WTC11 (cell line): ENCODE data around the gene BEGAIN. TPM values are rescaled to one million over a fixed set of nuclear protein-coding genes. Genes with fewer than 3 reads are reported as not detected.

Source experiments
- ATAC-seq: fragments of 200-7000 bp; cut with Tn5 transposase; 2 replicates; pipeline ENCODE4 v1.10.0; 2021; ENCODE audit warnings: mild to moderate bottlenecking, moderate library complexity
- CTCF ChIA-PET: fragments of 300-600 bp; sonication (Branson Sonifier 250); formaldehyde crosslinking; loops from one replicate; lab custom pipeline; 2021; ENCODE audit warnings: antibody characterized with exemption; lab: Charles Lee
- POLR2A ChIA-PET: fragments of 350-600 bp; sonication (Branson Sonifier 250); formaldehyde crosslinking; loops from one replicate; lab custom pipeline; 2021; ENCODE audit warnings: antibody characterized with exemption; lab: Charles Lee
- DNase-seq: peaks from one replicate; pipeline ENCODE4 v3.0.0; 2021; ENCODE audit warnings: low spot score
- H3K27ac Mint-ChIP-seq: 2 replicates; pipeline ENCODE4 v1.8.0; 2021; ENCODE audit warnings: mixed read lengths
- H3K27me3 Mint-ChIP-seq: 2 replicates; pipeline ENCODE4 v1.8.0; 2021; ENCODE audit warnings: low read depth, mild to moderate bottlenecking, moderate library complexity, mixed read lengths
- H3K36me3 Mint-ChIP-seq: 2 replicates; pipeline ENCODE4 v1.8.0; 2021; ENCODE audit warnings: mixed read lengths
- H3K4me1 Mint-ChIP-seq: 2 replicates; pipeline ENCODE4 v1.8.0; 2022; ENCODE audit warnings: mixed read lengths
- H3K4me3 Mint-ChIP-seq: 2 replicates; pipeline ENCODE4 v1.8.0; 2021; ENCODE audit warnings: mild to moderate bottlenecking, moderate library complexity, mixed read lengths
- H3K9me3 Mint-ChIP-seq: 2 replicates; pipeline ENCODE4 v1.8.0; 2021; ENCODE audit warnings: mixed read lengths
- ATF3 ChIP-seq: sonication (generic); formaldehyde crosslinking; conservative IDR thresholded peaks from 2 replicates; pipeline ENCODE4 v1.8.1; 2022; ENCODE audit warnings: mild to moderate bottlenecking, missing genetic modification reagents
- E2F5 ChIP-seq: sonication (generic); formaldehyde crosslinking; IDR thresholded peaks from 2 replicates; pipeline ENCODE4 v1.8.1; 2022; ENCODE audit warnings: mild to moderate bottlenecking, moderate library complexity, missing genetic modification reagents
- ELF4 ChIP-seq: sonication (generic); formaldehyde crosslinking; IDR thresholded peaks from 2 replicates; pipeline ENCODE4 v1.8.1; 2022; ENCODE audit warnings: low read depth, mild to moderate bottlenecking, moderate library complexity, missing genetic modification reagents
- EMX1 ChIP-seq: fragments of 250-450 bp; sonication (Bioruptor Pico); IDR thresholded peaks from 2 replicates; pipeline ENCODE4 v1.8.0; 2021; ENCODE audit warnings: mild to moderate bottlenecking
- FOXP1 ChIP-seq: sonication (generic); formaldehyde crosslinking; IDR thresholded peaks from 2 replicates; pipeline ENCODE4 v1.8.0; 2022; ENCODE audit warnings: missing genetic modification reagents, mild to moderate bottlenecking, moderate library complexity, borderline replicate concordance
- HMGXB4 ChIP-seq: sonication (generic); formaldehyde crosslinking; IDR thresholded peaks from 2 replicates; pipeline ENCODE4 v1.8.1; 2023; ENCODE audit warnings: mild to moderate bottlenecking, moderate library complexity, missing genetic modification reagents
- IRF2 ChIP-seq: sonication (generic); formaldehyde crosslinking; IDR thresholded peaks from 2 replicates; pipeline ENCODE4 v1.8.0; 2022; ENCODE audit warnings: low read depth, missing genetic modification reagents, borderline replicate concordance
- JUN ChIP-seq: sonication (generic); formaldehyde crosslinking; IDR thresholded peaks from 2 replicates; pipeline ENCODE4 v1.8.0; 2023; ENCODE audit warnings: mild to moderate bottlenecking, missing genetic modification reagents
- MXD4 ChIP-seq: fragments of 250-450 bp; sonication (Bioruptor Pico); IDR thresholded peaks from 2 replicates; pipeline ENCODE4 v1.8.0; 2021; ENCODE audit warnings: mild to moderate bottlenecking, moderate library complexity, borderline replicate concordance
- NFYB ChIP-seq: sonication (generic); formaldehyde crosslinking; conservative IDR thresholded peaks from 2 replicates; pipeline ENCODE4 v1.8.0; 2022; ENCODE audit warnings: low read depth, missing genetic modification reagents
- SP1 ChIP-seq: sonication (generic); formaldehyde crosslinking; conservative IDR thresholded peaks from 2 replicates; pipeline ENCODE4 v1.8.1; 2022; ENCODE audit warnings: missing genetic modification reagents
- TEAD4 ChIP-seq: sonication (generic); formaldehyde crosslinking; IDR thresholded peaks from 2 replicates; pipeline ENCODE4 v1.8.0; 2022; ENCODE audit warnings: mild to moderate bottlenecking, missing genetic modification reagents
- TP53 ChIP-seq: sonication (generic); formaldehyde crosslinking; IDR thresholded peaks from 2 replicates; pipeline ENCODE4 v1.8.1; 2023; ENCODE audit warnings: mild to moderate bottlenecking, missing genetic modification reagents
- ZNF317 ChIP-seq: sonication (generic); formaldehyde crosslinking; IDR thresholded peaks from 2 replicates; pipeline ENCODE4 v1.8.1; 2023; ENCODE audit warnings: low read depth, mild to moderate bottlenecking, moderate library complexity, missing genetic modification reagents, borderline replicate concordance
- ZNF416 ChIP-seq: fragments of 250-450 bp; sonication (Bioruptor Pico); IDR thresholded peaks from 2 replicates; pipeline ENCODE4 v1.9.0; 2021; ENCODE audit warnings: mild to moderate bottlenecking, inconsistent platforms
- total RNA-seq: library from RNA; stranded (reverse); gene quantifications from 3 replicates; pipeline ENCODE4 v1.2.3, GENCODE V29; 2021
- TF ChIP-seq, protein P1 (sequence below): sonication (generic); formaldehyde crosslinking; conservative IDR thresholded peaks from 2 replicates; pipeline ENCODE4 v1.8.1; 2023; ENCODE audit warnings: mild to moderate bottlenecking, low read depth, missing genetic modification reagents, moderate library complexity
- TF ChIP-seq, protein P2 (sequence below): sonication (generic); formaldehyde crosslinking; IDR thresholded peaks from 2 replicates; pipeline ENCODE4 v1.8.1; 2022; ENCODE audit warnings: missing genetic modification reagents, borderline replicate concordance
- TF ChIP-seq, protein P3 (sequence below): sonication (generic); formaldehyde crosslinking; IDR thresholded peaks from 2 replicates; pipeline ENCODE4 v1.8.0; 2023; ENCODE audit warnings: missing genetic modification reagents, mild to moderate bottlenecking, borderline replicate concordance

BEGAIN gene
- total RNA-seq, 1 experiment from 2014 or later: 1.3 TPM

DNA sequence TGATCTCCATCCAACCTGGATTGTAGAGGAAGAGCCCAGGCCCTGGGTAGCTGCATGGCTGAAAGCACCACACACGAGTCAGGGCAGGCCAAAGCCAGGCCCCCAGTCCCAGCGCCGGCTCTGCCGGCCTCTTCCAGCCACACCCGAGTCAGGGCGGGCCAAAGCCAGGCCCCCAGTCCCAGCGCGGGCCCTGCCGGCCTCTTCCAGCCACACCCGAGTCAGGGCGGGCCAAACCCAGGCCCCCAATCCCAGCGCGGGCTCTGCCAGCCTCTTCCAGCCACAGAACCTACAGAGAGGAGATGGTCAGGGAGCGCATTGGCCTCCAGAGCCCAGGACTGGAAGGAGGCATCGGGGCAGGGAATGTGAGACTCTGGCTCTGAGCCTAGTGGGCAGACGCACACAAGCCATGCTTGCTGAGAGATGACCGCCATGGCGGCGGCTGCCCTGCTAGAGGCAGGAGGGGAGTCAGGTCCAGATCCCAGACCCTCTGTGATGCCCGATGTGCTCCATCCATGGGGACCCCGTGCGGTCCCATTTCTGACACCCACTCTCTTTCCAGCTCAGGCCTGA lies 30.2 kb downstream of the BEGAIN start:
- Mint-ChIP-seq H3K27me3 (peaks cover 5% of the 10 kb centered on the region), H3K36me3 (no peaks in the 10 kb centered on the region), H3K27ac (no peak overlapping the region), H3K4me1 (peaks cover 14% of the 10 kb centered on the region), H3K9me3 (no peaks in the 10 kb centered on the region), H3K4me3 (no peak overlapping the region)
- ChIA-PET POLR2A (interaction anchor here (1.2 kb wide), 1 partner anchor 22 kb away, joined by 3 read pairs; no protein-coding TSS in a partner anchor), CTCF (interaction anchor here (1.0 to 3.4 kb wide), 8 partner anchors 10 to 96 kb away, joined by 4 to 25 read pairs (median 6); no protein-coding TSS in a partner anchor)
- DNase-seq (no peak), ATAC-seq (no peak)
- TF ChIP-seq ELF4 (CRISPR knock-in tag) (no peak), EMX1 (CRISPR knock-in tag) (no peak), TEAD4 (CRISPR knock-in tag) (no peak), JUN (CRISPR knock-in tag) (no peak), E2F5 (no peak), SP1 (CRISPR knock-in tag) (no peak), NFYB (CRISPR knock-in tag) (no peak)
- TF ChIP-seq, protein P1, sequence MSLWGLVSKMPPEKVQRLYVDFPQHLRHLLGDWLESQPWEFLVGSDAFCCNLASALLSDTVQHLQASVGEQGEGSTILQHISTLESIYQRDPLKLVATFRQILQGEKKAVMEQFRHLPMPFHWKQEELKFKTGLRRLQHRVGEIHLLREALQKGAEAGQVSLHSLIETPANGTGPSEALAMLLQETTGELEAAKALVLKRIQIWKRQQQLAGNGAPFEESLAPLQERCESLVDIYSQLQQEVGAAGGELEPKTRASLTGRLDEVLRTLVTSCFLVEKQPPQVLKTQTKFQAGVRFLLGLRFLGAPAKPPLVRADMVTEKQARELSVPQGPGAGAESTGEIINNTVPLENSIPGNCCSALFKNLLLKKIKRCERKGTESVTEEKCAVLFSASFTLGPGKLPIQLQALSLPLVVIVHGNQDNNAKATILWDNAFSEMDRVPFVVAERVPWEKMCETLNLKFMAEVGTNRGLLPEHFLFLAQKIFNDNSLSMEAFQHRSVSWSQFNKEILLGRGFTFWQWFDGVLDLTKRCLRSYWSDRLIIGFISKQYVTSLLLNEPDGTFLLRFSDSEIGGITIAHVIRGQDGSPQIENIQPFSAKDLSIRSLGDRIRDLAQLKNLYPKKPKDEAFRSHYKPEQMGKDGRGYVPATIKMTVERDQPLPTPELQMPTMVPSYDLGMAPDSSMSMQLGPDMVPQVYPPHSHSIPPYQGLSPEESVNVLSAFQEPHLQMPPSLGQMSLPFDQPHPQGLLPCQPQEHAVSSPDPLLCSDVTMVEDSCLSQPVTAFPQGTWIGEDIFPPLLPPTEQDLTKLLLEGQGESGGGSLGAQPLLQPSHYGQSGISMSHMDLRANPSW (CRISPR knock-in tag): no peak
- TF ChIP-seq, protein P2, sequence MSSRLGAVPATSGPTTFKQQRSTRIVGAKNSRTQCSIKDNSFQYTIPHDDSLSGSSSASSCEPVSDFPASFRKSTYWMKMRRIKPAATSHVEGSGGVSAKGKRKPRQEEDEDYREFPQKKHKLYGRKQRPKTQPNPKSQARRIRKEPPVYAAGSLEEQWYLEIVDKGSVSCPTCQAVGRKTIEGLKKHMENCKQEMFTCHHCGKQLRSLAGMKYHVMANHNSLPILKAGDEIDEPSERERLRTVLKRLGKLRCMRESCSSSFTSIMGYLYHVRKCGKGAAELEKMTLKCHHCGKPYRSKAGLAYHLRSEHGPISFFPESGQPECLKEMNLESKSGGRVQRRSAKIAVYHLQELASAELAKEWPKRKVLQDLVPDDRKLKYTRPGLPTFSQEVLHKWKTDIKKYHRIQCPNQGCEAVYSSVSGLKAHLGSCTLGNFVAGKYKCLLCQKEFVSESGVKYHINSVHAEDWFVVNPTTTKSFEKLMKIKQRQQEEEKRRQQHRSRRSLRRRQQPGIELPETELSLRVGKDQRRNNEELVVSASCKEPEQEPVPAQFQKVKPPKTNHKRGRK (CRISPR knock-in tag): no peak

DNA sequence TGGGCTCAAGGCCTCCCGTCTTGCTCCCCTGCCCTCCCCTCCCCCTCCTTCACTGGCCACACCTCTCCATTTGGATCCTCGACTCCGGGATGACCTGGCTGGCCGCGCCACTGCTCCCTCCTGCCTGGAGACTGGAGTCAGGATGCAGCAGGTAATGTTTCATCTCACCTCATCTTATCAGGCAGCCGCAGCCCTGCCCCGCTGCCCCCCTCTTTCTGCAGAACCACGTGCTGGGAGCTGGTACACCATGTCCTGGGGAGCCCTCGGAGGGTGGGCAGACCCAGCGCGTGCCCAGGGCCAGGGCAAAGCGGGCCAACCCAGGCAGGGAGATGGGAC lies 31.1 kb downstream of the BEGAIN start:
- Mint-ChIP-seq H3K27ac (no peak overlapping the region), H3K27me3 (peaks cover 5% of the 10 kb centered on the region), H3K4me3 (no peak overlapping the region), H3K9me3 (no peaks in the 10 kb centered on the region), H3K4me1 (peaks cover 14% of the 10 kb centered on the region), H3K36me3 (no peaks in the 10 kb centered on the region)
- POLR2A ChIA-PET: interaction anchor here (1.2 kb wide), 1 partner anchor 22 kb away, joined by 3 read pairs; no protein-coding TSS in a partner anchor
- ATAC-seq: peak; percentile 29; the same call in 1 of the 2 replicates
- no peak for DNase-seq
- CTCF ChIA-PET: interaction anchor here (1.0 to 3.4 kb wide), 8 partner anchors 10 to 97 kb away, joined by 4 to 25 read pairs (median 6); no protein-coding TSS in a partner anchor
- TF ChIP-seq FOXP1: no peak
- TF ChIP-seq, protein P3, sequence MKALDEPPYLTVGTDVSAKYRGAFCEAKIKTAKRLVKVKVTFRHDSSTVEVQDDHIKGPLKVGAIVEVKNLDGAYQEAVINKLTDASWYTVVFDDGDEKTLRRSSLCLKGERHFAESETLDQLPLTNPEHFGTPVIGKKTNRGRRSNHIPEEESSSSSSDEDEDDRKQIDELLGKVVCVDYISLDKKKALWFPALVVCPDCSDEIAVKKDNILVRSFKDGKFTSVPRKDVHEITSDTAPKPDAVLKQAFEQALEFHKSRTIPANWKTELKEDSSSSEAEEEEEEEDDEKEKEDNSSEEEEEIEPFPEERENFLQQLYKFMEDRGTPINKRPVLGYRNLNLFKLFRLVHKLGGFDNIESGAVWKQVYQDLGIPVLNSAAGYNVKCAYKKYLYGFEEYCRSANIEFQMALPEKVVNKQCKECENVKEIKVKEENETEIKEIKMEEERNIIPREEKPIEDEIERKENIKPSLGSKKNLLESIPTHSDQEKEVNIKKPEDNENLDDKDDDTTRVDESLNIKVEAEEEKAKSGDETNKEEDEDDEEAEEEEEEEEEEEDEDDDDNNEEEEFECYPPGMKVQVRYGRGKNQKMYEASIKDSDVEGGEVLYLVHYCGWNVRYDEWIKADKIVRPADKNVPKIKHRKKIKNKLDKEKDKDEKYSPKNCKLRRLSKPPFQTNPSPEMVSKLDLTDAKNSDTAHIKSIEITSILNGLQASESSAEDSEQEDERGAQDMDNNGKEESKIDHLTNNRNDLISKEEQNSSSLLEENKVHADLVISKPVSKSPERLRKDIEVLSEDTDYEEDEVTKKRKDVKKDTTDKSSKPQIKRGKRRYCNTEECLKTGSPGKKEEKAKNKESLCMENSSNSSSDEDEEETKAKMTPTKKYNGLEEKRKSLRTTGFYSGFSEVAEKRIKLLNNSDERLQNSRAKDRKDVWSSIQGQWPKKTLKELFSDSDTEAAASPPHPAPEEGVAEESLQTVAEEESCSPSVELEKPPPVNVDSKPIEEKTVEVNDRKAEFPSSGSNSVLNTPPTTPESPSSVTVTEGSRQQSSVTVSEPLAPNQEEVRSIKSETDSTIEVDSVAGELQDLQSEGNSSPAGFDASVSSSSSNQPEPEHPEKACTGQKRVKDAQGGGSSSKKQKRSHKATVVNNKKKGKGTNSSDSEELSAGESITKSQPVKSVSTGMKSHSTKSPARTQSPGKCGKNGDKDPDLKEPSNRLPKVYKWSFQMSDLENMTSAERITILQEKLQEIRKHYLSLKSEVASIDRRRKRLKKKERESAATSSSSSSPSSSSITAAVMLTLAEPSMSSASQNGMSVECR (CRISPR knock-in tag): no peak
- no peak for TF ChIP-seq IRF2 (CRISPR knock-in tag)
- no peak for TF ChIP-seq ATF3 (CRISPR knock-in tag)
- no peak for TF ChIP-seq ZNF416
- TF ChIP-seq TP53: no peak
- no peak for TF ChIP-seq ZNF317 (CRISPR knock-in tag)
- TF ChIP-seq HMGXB4 (CRISPR knock-in tag): no peak
- TF ChIP-seq, protein P1 (CRISPR knock-in tag): no peak
- TF ChIP-seq MXD4 (CRISPR knock-in tag): no peak
